Measurements from ENCODE around the gene EFHC1.

EFHC1 gene

GRCh38 chr6:52474173-52474572, 54.0 kb downstream of the EFHC1 start:
- no peaks in the 10 kb centered on the region for H3K4me1 Mint-ChIP-seq
- no peak overlapping the region for H3K4me3 Mint-ChIP-seq
- no peak overlapping the region for H3K27ac Mint-ChIP-seq
- H3K9me3 Mint-ChIP-seq: no peaks in the 10 kb centered on the region
- no peaks in the 10 kb centered on the region for H3K36me3 Mint-ChIP-seq
- ATAC-seq: no peak
- no peak for DNase-seq (ENCODE audit: low spot score in 2 of 2)

GRCh38 chr6:52475307-52475706, 55.2 kb downstream of the EFHC1 start:
- H3K27ac Mint-ChIP-seq: no peak overlapping the region
- no peak for ATAC-seq
- no peaks in the 10 kb centered on the region for H3K36me3 Mint-ChIP-seq
- H3K4me3 Mint-ChIP-seq: no peak overlapping the region
- no peak for DNase-seq (ENCODE audit: low spot score in 2 of 2)
- H3K9me3 Mint-ChIP-seq: no peaks in the 10 kb centered on the region
- no peaks in the 10 kb centered on the region for H3K4me1 Mint-ChIP-seq

GRCh38 chr6:52482903-52483670, 62.9 kb downstream of the EFHC1 start:
- H3K4me3 Mint-ChIP-seq: no peak overlapping the region
- DNase-seq (ENCODE audit: low spot score in 2 of 2) (no peak), ATAC-seq (no peak)
- no peaks in the 10 kb centered on the region for H3K9me3 Mint-ChIP-seq
- no peaks in the 10 kb centered on the region for H3K4me1 Mint-ChIP-seq
- no peaks in the 10 kb centered on the region for H3K36me3 Mint-ChIP-seq
- H3K27ac Mint-ChIP-seq: no peak overlapping the region

- H3K9me3 Mint-ChIP-seq: no peaks in the 10 kb centered on the region
These were observed 63.5 kb downstream of the EFHC1 start for GRCh38 chr6:52483671-52484003.

GRCh38 chr6:52489881-52490280, 69.7 kb downstream of the EFHC1 start:
- no peak for DNase-seq (ENCODE audit: low spot score in 2 of 2)
- no peak overlapping the region for H3K4me3 Mint-ChIP-seq
- ATAC-seq: no peak
- H3K27ac Mint-ChIP-seq: no peak overlapping the region
- no peaks in the 10 kb centered on the region for H3K36me3 Mint-ChIP-seq
- no peaks in the 10 kb centered on the region for H3K9me3 Mint-ChIP-seq
- peaks cover 6% of the 10 kb centered on the region for H3K4me1 Mint-ChIP-seq

More at GRCh38 chr6:52483671-52484003, 63.5 kb downstream of the EFHC1 start:
- Mint-ChIP-seq H3K4me1 (no peaks in the 10 kb centered on the region), H3K36me3 (no peaks in the 10 kb centered on the region), H3K27ac (no peak overlapping the region), H3K4me3 (no peak overlapping the region)
- ATAC-seq (no peak), DNase-seq (ENCODE audit: low spot score in 2 of 2) (no peak)

GRCh38 chr6:52491203-52492069, 71.3 kb downstream of the EFHC1 start:
- H3K9me3 Mint-ChIP-seq: no peaks in the 10 kb centered on the region
- peaks cover 6% of the 10 kb centered on the region for H3K4me1 Mint-ChIP-seq
- no peak overlapping the region for H3K27ac Mint-ChIP-seq
- no peak for ATAC-seq
- no peak overlapping the region for H3K4me3 Mint-ChIP-seq
- no peak for DNase-seq (ENCODE audit: low spot score in 2 of 2)
- H3K36me3 Mint-ChIP-seq: no peaks in the 10 kb centered on the region

GRCh38 chr6:52493669-52494068, 73.5 kb downstream of the EFHC1 start:
- no peaks in the 10 kb centered on the region for H3K36me3 Mint-ChIP-seq
- peak in 1 of 2 donors; percentile 46 for DNase-seq (ENCODE audit: low spot score in 2 of 2)
- no peak overlapping the region for H3K4me3 Mint-ChIP-seq
- peaks cover 6% of the 10 kb centered on the region for H3K4me1 Mint-ChIP-seq
- no peaks in the 10 kb centered on the region for H3K9me3 Mint-ChIP-seq
- H3K27ac Mint-ChIP-seq: peak overlapping the region; percentile 35
- ATAC-seq: peak; percentile 76

- Mint-ChIP-seq H3K27ac (peak overlapping the region; percentile 35), H3K9me3 (no peaks in the 10 kb centered on the region), H3K4me1 (peaks cover 6% of the 10 kb centered on the region), H3K36me3 (no peaks in the 10 kb centered on the region), H3K4me3 (no peak overlapping the region)
- DNase-seq (ENCODE audit: low spot score in 2 of 2) (peak in 1 of 2 donors; percentile 28), ATAC-seq (no peak)
These were observed 74.3 kb downstream of the EFHC1 start for GRCh38 chr6:52494298-52495072.

GRCh38 chr6:52495922-52496321, 75.8 kb downstream of the EFHC1 start:
- ATAC-seq: no peak
- Mint-ChIP-seq H3K4me3 (no peak overlapping the region), H3K4me1 (peaks cover 6% of the 10 kb centered on the region), H3K36me3 (no peaks in the 10 kb centered on the region), H3K9me3 (no peaks in the 10 kb centered on the region), H3K27ac (peak overlapping the region; percentile 20)
- peak in 1 of 2 donors; percentile 33 for DNase-seq (ENCODE audit: low spot score in 2 of 2)

GRCh38 chr6:52496631-52497030, 76.5 kb downstream of the EFHC1 start:
- no peaks in the 10 kb centered on the region for H3K36me3 Mint-ChIP-seq
- no peak overlapping the region for H3K27ac Mint-ChIP-seq
- no peaks in the 10 kb centered on the region for H3K9me3 Mint-ChIP-seq
- H3K4me1 Mint-ChIP-seq: peaks cover 6% of the 10 kb centered on the region
- no peak overlapping the region for H3K4me3 Mint-ChIP-seq
- no peak for ATAC-seq
- DNase-seq (ENCODE audit: low spot score in 2 of 2): peak in 1 of 2 donors; percentile 33

- Mint-ChIP-seq H3K4me1 (peaks cover 6% of the 10 kb centered on the region), H3K9me3 (no peaks in the 10 kb centered on the region), H3K36me3 (no peaks in the 10 kb centered on the region), H3K4me3 (no peak overlapping the region), H3K27ac (no peak overlapping the region)
- ATAC-seq: peak; percentile 31
- DNase-seq (ENCODE audit: low spot score in 2 of 2): no peak
These were observed 77.7 kb downstream of the EFHC1 start for GRCh38 chr6:52497652-52498408.

- no peak overlapping the region for H3K4me3 Mint-ChIP-seq
- DNase-seq (ENCODE audit: low spot score in 2 of 2): no peak
- H3K4me1 Mint-ChIP-seq: peaks cover 6% of the 10 kb centered on the region
- H3K27ac Mint-ChIP-seq: no peak overlapping the region
- no peak for ATAC-seq
- H3K9me3 Mint-ChIP-seq: no peaks in the 10 kb centered on the region
- H3K36me3 Mint-ChIP-seq: no peaks in the 10 kb centered on the region
These were observed 78.4 kb downstream of the EFHC1 start for GRCh38 chr6:52498538-52499017.

- ATAC-seq (no peak), DNase-seq (ENCODE audit: low spot score in 2 of 2) (no peak)
- Mint-ChIP-seq H3K4me3 (no peak overlapping the region), H3K27ac (peak overlapping the region; percentile 43), H3K9me3 (no peaks in the 10 kb centered on the region), H3K4me1 (peaks cover 2% of the 10 kb centered on the region), H3K36me3 (no peaks in the 10 kb centered on the region)
These were observed 78.9 kb downstream of the EFHC1 start for GRCh38 chr6:52499026-52499425.

GRCh38 chr6:52499681-52500236, 79.6 kb downstream of the EFHC1 start:
- Mint-ChIP-seq H3K9me3 (no peaks in the 10 kb centered on the region), H3K4me1 (no peaks in the 10 kb centered on the region), H3K27ac (peak overlapping the region; percentile 43), H3K4me3 (no peak overlapping the region), H3K36me3 (no peaks in the 10 kb centered on the region)
- DNase-seq (ENCODE audit: low spot score in 2 of 2) (no peak), ATAC-seq (no peak)
